K562 (cell line): ENCODE measurements around the gene PSMD2. TPM values are rescaled to one million over a fixed set of nuclear protein-coding genes. Genes with fewer than 3 reads are reported as not detected.

Experiments
- ATAC-seq: fragments of 200-7000 bp; cut with Tn5 transposase; 3 replicates; pipeline ENCODE4 v1.9.1; 2020; ENCODE audit warnings: moderate library complexity
- BruUV-seq: library from RNA; stranded (reverse); fragments of 400-500 nt; replicated peaks from 2 replicates; lab custom pipeline; 2021; lab: Mats Ljungman, UMichigan
- CTCF ChIA-PET: fragments of 300-600 bp; formaldehyde crosslinking; extraction: SDS; loops from one replicate; lab custom pipeline; 2021; ENCODE audit warnings: low intra/inter-chr PET ratio; lab: Yijun Ruan, JAX
- POLR2A ChIA-PET: fragments of 300-600, 350-650 bp; sonication (Branson Sonifier 250); formaldehyde crosslinking; extraction: SDS; loops from one replicate; lab custom pipeline; 2021; ENCODE audit warnings: antibody characterized with exemption, inconsistent platforms; lab: Yijun Ruan, JAX
- DNase-seq, 4 experiments: peaks; one replicate each; pipeline versions ENCODE4 v3.0.0 to v3.0.0-alpha.2; 2011 to 2018; ENCODE audit warnings: low spot score in 3 of 4, mixed read lengths in 3 of 4; ENCODE audit errors: extremely low read depth in 1 of 4
- FAIRE-seq: peaks from 2 replicates; lab custom pipeline; 2011; peaks lifted over from hg19 to GRCh38; lab: Jason Lieb, UNC
- H2AFZ ChIP-seq: 2 replicates; pipeline ENCODE4 v1.6.0; 2011; ENCODE audit warnings: low read depth, low read length, control low read depth, inconsistent platforms
- H3K27ac ChIP-seq: fragments of 200-600 bp; 3 replicates; pipeline ENCODE4 v1.8.0; 2011; ENCODE audit warnings: low read depth, mild to moderate bottlenecking, control low read depth, inconsistent platforms, low read length, moderate library complexity, mixed read lengths; ENCODE audit errors: extremely low read depth
- H3K27me3 ChIP-seq, 2 experiments: fragments of 300-600 bp in 1 of 2; 2 replicates in 1 of 2; 3 replicates in 1 of 2; pipeline versions ENCODE4 v1.6.0 to v1.8.0; 2011; ENCODE audit warnings: inconsistent platforms in 2 of 2, low read length in 2 of 2, mild to moderate bottlenecking in 1 of 2, mixed read lengths in 1 of 2, moderate library complexity in 1 of 2; ENCODE audit not compliant: control insufficient read depth in 2 of 2, insufficient read depth in 2 of 2
- H3K36me3 ChIP-seq: fragments of 300-600 bp; 3 replicates; pipeline ENCODE4 v1.8.0; 2011; ENCODE audit warnings: mild to moderate bottlenecking, low read length, inconsistent platforms; ENCODE audit not compliant: control insufficient read depth, insufficient read depth
- H3K4me1 ChIP-seq, 2 experiments: fragments of 200-600 bp in 1 of 2; replicated peaks in 1 of 2; 2 replicates in 1 of 2; 3 replicates in 1 of 2; pipeline versions ENCODE4 v1.5.1 to v1.8.0; 2011; ENCODE audit warnings: inconsistent platforms in 2 of 2, low read length in 2 of 2, mild to moderate bottlenecking in 1 of 2, mixed read lengths in 1 of 2, moderate library complexity in 1 of 2; ENCODE audit not compliant: control insufficient read depth in 2 of 2, insufficient read depth in 2 of 2
- H3K4me2 ChIP-seq: 2 replicates; pipeline ENCODE4 v1.6.1; 2011; ENCODE audit warnings: low read length, control low read depth, inconsistent platforms, mixed read lengths; ENCODE audit not compliant: insufficient read depth
- H3K4me3 ChIP-seq: fragments of 200-600 bp; sonication (generic), shearing (Covaris generic); 2 replicates; pipeline ENCODE4 v1.5.1; 2016; ENCODE audit warnings: control low read depth, inconsistent platforms
- H3K79me2 ChIP-seq: fragments of 200-600 bp; 3 replicates; pipeline ENCODE4 v1.8.0; 2011; ENCODE audit warnings: low read length, inconsistent platforms; ENCODE audit not compliant: control insufficient read depth, insufficient read depth
- H3K9ac ChIP-seq, 2 experiments: 2 replicates each; pipeline versions ENCODE4 v1.6.0 to v1.6.1; 2011; ENCODE audit warnings: low read depth in 2 of 2, low read length in 2 of 2, control low read depth in 1 of 2, inconsistent platforms in 1 of 2, mild to moderate bottlenecking in 1 of 2, mixed read lengths in 1 of 2; ENCODE audit not compliant: insufficient read depth in 1 of 2
- H3K9me1 ChIP-seq: one replicate; pipeline ENCODE4 v1.6.0; 2011; ENCODE audit warnings: inconsistent platforms, mild to moderate bottlenecking, low read length, moderate library complexity; ENCODE audit not compliant: control insufficient read depth, insufficient read depth
- H3K9me3 ChIP-seq: replicated peaks from 2 replicates; pipeline ENCODE4 v1.5.1; 2011; ENCODE audit warnings: low read depth, low read length, inconsistent platforms; ENCODE audit not compliant: control insufficient read depth, insufficient read depth
- H4K20me1 ChIP-seq: replicated peaks from 2 replicates; pipeline ENCODE4 v1.6.1; 2011; ENCODE audit warnings: low read length, inconsistent platforms, mixed read lengths; ENCODE audit not compliant: control insufficient read depth, insufficient read depth
- BDP1 ChIP-seq: IDR thresholded peaks from 3 replicates; pipeline ENCODE4 v1.6.1; 2011; ENCODE audit not compliant: insufficient read length, insufficient read depth
- HDAC3 ChIP-seq: fragments of 450-650 bp; IDR thresholded peaks from 2 replicates; pipeline ENCODE4 v1.6.1; 2018; ENCODE audit warnings: borderline replicate concordance, mild to moderate bottlenecking, moderate library complexity; ENCODE audit not compliant: partially characterized antibody
- PPARD ChIP-seq: fragments of 250-450 bp; sonication (Bioruptor Pico); IDR thresholded peaks from 2 replicates; pipeline ENCODE4 v1.8.0; 2022; ENCODE audit warnings: inconsistent platforms, mild to moderate bottlenecking, moderate library complexity
- SPI1 ChIP-seq: IDR thresholded peaks from 2 replicates; pipeline ENCODE4 v1.6.1; 2011; ENCODE audit warnings: low read depth, low read length, control low read depth, borderline replicate concordance
- ZNF408 ChIP-seq: fragments of 250-450 bp; sonication (Bioruptor Pico); IDR thresholded peaks from 2 replicates; pipeline ENCODE4 v1.4.0; 2020; ENCODE audit warnings: low read depth, mild to moderate bottlenecking, moderate library complexity
- ZNF699 ChIP-seq: fragments of 250-450 bp; sonication (Bioruptor Pico); IDR thresholded peaks from 2 replicates; pipeline ENCODE4 v1.8.0; 2021; ENCODE audit warnings: mild to moderate bottlenecking, moderate library complexity; ENCODE audit not compliant: insufficient replicate concordance
- ZNF766 ChIP-seq: fragments of 200-800 bp; sonication (Bioruptor generic); conservative IDR thresholded peaks from 2 replicates; pipeline ENCODE4 v1.6.1; 2016; ENCODE audit warnings: missing genetic modification characterization, missing compliant biosample characterization
- WGBS: fragments of 100-300 bp; shearing (Covaris generic); methylation state at CpG from one replicate; pipeline ENCODE4 v1.1.6; 2016; ENCODE audit warnings: low coverage, mixed read lengths; ENCODE audit not compliant: insufficient coverage; ENCODE audit errors: missing lambda C conversion rate; 5-methylcytosine and 5-hydroxymethylcytosine counted together
- in situ Hi-C: fragments of 300-500 bp; cut with MboI; formaldehyde crosslinking; loops from 4 replicates; pipeline ENCODE4 v1.15.0; 2018; ENCODE audit warnings: inconsistent platforms, mixed read lengths
- intact Hi-C: fragments of 100-400 bp; cut with micrococcal nuclease; formaldehyde crosslinking; loops from 2 replicates; pipeline ENCODE4 v1.14.2; 2022
- polyA plus RNA-seq, 8 experiments: library from polyadenylated mRNA; depleted of rRNA in 4 of 8; stranded (reverse) in 5 of 8; unstranded in 3 of 8; fragments of >200 nt; fragmentation: Nextera tagmentation in 2 of 8; fragmentation: Illumina TruSeq in 1 of 8; extraction: Ambion mirVana in 2 of 8; extraction: Trizol in 1 of 8; gene quantifications; 2 replicates each; pipeline versions ENCODE4 v1.2.1 to v1.2.3, GENCODE V29; 2011 to 2014; ENCODE audit warnings: inconsistent platforms in 1 of 8, missing spikeins in 1 of 8
- total RNA-seq, 7 experiments: library from RNA; depleted of rRNA in 6 of 7; stranded (reverse); fragments of >200 nt in 6 of 7; fragmentation: Illumina TruSeq in 2 of 7; extraction: Trizol in 2 of 7; gene quantifications; 2 replicates each; pipeline versions ENCODE4 v1.2.1 to v1.2.3, GENCODE V29; 2011 to 2021; ENCODE audit warnings: low replicate concordance in 1 of 7
- TF ChIP-seq, protein P1 (sequence below): sonication (generic); formaldehyde crosslinking; IDR thresholded peaks from 2 replicates; pipeline ENCODE4 v1.8.0; 2022; ENCODE audit warnings: missing genetic modification reagents, mild to moderate bottlenecking, moderate library complexity, borderline replicate concordance

Gene PSMD2
- total and polyA plus RNA-seq, 9 of the 15 experiments (the other 6 are each of a cell fraction or from before 2014, with no cell fraction given) = 152 to 484 (median 295) TPM

GRCh38 chr3:184277366-184277765 lies 21.7 kb upstream of the PSMD2 start:
- FAIRE-seq = no peak
- no peak for TF ChIP-seq PPARD (CRISPR knock-in tag)
- peak; percentile 56; the same call in 1 of the 2 replicates for TF ChIP-seq SPI1
- TF ChIP-seq BDP1 = no peak
- TF ChIP-seq HDAC3 = no peak
- in situ Hi-C loops (no loop called here), intact Hi-C loops (no loop called here)
- DNase-seq = no peak
- Histone ChIP-seq H3K36me3 (no peaks in the 10 kb centered on the region), H3K4me3 (no peak overlapping the region), H3K4me1 (peaks cover 0 to 8% of the 10 kb centered on the region in 2 experiments; a peak in 1 of 5 replicates), H3K79me2 (no peaks in the 10 kb centered on the region), H3K27ac (no peak overlapping the region), H3K27me3 (peaks cover 48 to 55% of the 10 kb centered on the region in 2 experiments), H3K4me2 (no peak overlapping the region), H3K9me3 (no peaks in the 10 kb centered on the region), H3K9me1 (no peaks in the 10 kb centered on the region), H3K9ac (0 out of 4 replicates have a peak overlapping the region, but pooled peaks of 1 of the 2 experiments have one; percentile 21), H2AFZ (no peak overlapping the region), H4K20me1 (no peaks in the 10 kb centered on the region; the same call in 1 of the 2 replicates)
- ChIA-PET POLR2A (interaction anchor here (1.0 kb wide), 1 partner anchor 19 kb away, joined by 4 read pairs; no protein-coding TSS in a partner anchor), CTCF (no interaction called here)
- no TSS peak for BruUV-seq
- ATAC-seq = peak; percentile 38
- 2% methylated on average over 6 of the region's 6 CpGs for WGBS

- no peak overlapping the region for H2AFZ ChIP-seq
- H3K27ac ChIP-seq = no peak overlapping the region
- intact Hi-C loops = no loop called here
- H3K9me3 ChIP-seq = no peaks in the 10 kb centered on the region
- H3K36me3 ChIP-seq = no peaks in the 10 kb centered on the region
- FAIRE-seq (no peak), ATAC-seq (peak; percentile 17; the same call in 1 of the 3 replicates), DNase-seq (no peak)
- no peaks in the 10 kb centered on the region for H3K4me1 ChIP-seq
- no peak overlapping the region for H3K4me2 ChIP-seq
- H3K9ac ChIP-seq = no peak overlapping the region
- peaks cover 12% of the 10 kb centered on the region; the same call in 1 of the 2 replicates for H4K20me1 ChIP-seq
- H3K9me1 ChIP-seq = no peaks in the 10 kb centered on the region
- ChIA-PET CTCF (no interaction called here), POLR2A (interaction anchor here (1.3 kb wide), 1 partner anchor 12 kb away, joined by 3 read pairs; no protein-coding TSS in a partner anchor)
- no peaks in the 10 kb centered on the region for H3K79me2 ChIP-seq
- peaks cover 34 to 61% of the 10 kb centered on the region in 2 experiments for H3K27me3 ChIP-seq
- 13% methylated on average over 1 of the region's 4 CpGs for WGBS
- no TSS peak for BruUV-seq
- in situ Hi-C loops = no loop called here
- H3K4me3 ChIP-seq = no peak overlapping the region
- no peak for TF ChIP-seq ZNF408 (CRISPR knock-in tag)
- TF ChIP-seq, protein P1, sequence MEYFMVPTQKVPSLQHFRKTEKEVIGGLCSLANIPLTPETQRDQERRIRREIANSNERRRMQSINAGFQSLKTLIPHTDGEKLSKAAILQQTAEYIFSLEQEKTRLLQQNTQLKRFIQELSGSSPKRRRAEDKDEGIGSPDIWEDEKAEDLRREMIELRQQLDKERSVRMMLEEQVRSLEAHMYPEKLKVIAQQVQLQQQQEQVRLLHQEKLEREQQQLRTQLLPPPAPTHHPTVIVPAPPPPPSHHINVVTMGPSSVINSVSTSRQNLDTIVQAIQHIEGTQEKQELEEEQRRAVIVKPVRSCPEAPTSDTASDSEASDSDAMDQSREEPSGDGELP (CRISPR knock-in tag) = peak; percentile 16; the same call in 1 of the 2 replicates
- TF ChIP-seq ZNF699 (CRISPR knock-in tag) = no peak
- TF ChIP-seq ZNF766 (CRISPR knock-in tag) = no peak
Observed at GRCh38 chr3:184282941-184283340, 16.1 kb upstream of the PSMD2 start.
